WTC11 (cell line): ENCODE data around the gene MAGI2. TPM values are rescaled to one million over a fixed set of nuclear protein-coding genes. Genes with fewer than 3 reads are reported as not detected.
A peak's percentile ranks its signal among the peaks of the same experiment; 100 is the strongest.

Source experiments
- ATAC-seq: fragments of 200-7000 bp; cut with Tn5 transposase; 2 replicates; pipeline ENCODE4 v1.10.0; 2021; ENCODE audit warnings: mild to moderate bottlenecking, moderate library complexity
- CTCF ChIA-PET: fragments of 300-600 bp; sonication (Branson Sonifier 250); formaldehyde crosslinking; loops from one replicate; lab custom pipeline; 2021; ENCODE audit warnings: antibody characterized with exemption; lab: Charles Lee
- POLR2A ChIA-PET: fragments of 350-600 bp; sonication (Branson Sonifier 250); formaldehyde crosslinking; loops from one replicate; lab custom pipeline; 2021; ENCODE audit warnings: antibody characterized with exemption; lab: Charles Lee
- DNase-seq: peaks from one replicate; pipeline ENCODE4 v3.0.0; 2021; ENCODE audit warnings: low spot score
- H3K27ac Mint-ChIP-seq: 2 replicates; pipeline ENCODE4 v1.8.0; 2021; ENCODE audit warnings: mixed read lengths
- H3K27me3 Mint-ChIP-seq: 2 replicates; pipeline ENCODE4 v1.8.0; 2021; ENCODE audit warnings: low read depth, mild to moderate bottlenecking, moderate library complexity, mixed read lengths
- H3K36me3 Mint-ChIP-seq: 2 replicates; pipeline ENCODE4 v1.8.0; 2021; ENCODE audit warnings: mixed read lengths
- H3K4me1 Mint-ChIP-seq: 2 replicates; pipeline ENCODE4 v1.8.0; 2022; ENCODE audit warnings: mixed read lengths
- H3K4me3 Mint-ChIP-seq: 2 replicates; pipeline ENCODE4 v1.8.0; 2021; ENCODE audit warnings: mild to moderate bottlenecking, moderate library complexity, mixed read lengths
- H3K9me3 Mint-ChIP-seq: 2 replicates; pipeline ENCODE4 v1.8.0; 2021; ENCODE audit warnings: mixed read lengths
- CREM ChIP-seq: sonication (generic); formaldehyde crosslinking; IDR thresholded peaks from 2 replicates; pipeline ENCODE4 v1.8.1; 2022; ENCODE audit warnings: mild to moderate bottlenecking, missing genetic modification reagents, moderate library complexity
- IRF2 ChIP-seq: sonication (generic); formaldehyde crosslinking; IDR thresholded peaks from 2 replicates; pipeline ENCODE4 v1.8.0; 2022; ENCODE audit warnings: low read depth, missing genetic modification reagents, borderline replicate concordance
- JAZF1 ChIP-seq: fragments of 250-450 bp; sonication (Bioruptor Pico); IDR thresholded peaks from 2 replicates; pipeline ENCODE4 v1.9.0; 2021; ENCODE audit warnings: moderate library complexity, mild to moderate bottlenecking, inconsistent platforms
- KAT7 ChIP-seq: sonication (generic); formaldehyde crosslinking; IDR thresholded peaks from 2 replicates; pipeline ENCODE4 v1.8.1; 2023; ENCODE audit warnings: missing genetic modification reagents, mild to moderate bottlenecking, borderline replicate concordance
- RORB ChIP-seq: fragments of 250-450 bp; sonication (Bioruptor Pico); IDR thresholded peaks from 2 replicates; pipeline ENCODE4 v1.9.0; 2021; ENCODE audit warnings: mild to moderate bottlenecking
- SOX15 ChIP-seq: fragments of 250-450 bp; sonication (Bioruptor Pico); IDR thresholded peaks from 2 replicates; pipeline ENCODE4 v1.9.0; 2021; ENCODE audit warnings: mild to moderate bottlenecking
- USF1 ChIP-seq: sonication (generic); formaldehyde crosslinking; IDR thresholded peaks from 2 replicates; pipeline ENCODE4 v1.8.0; 2022; ENCODE audit warnings: mild to moderate bottlenecking, missing genetic modification reagents
- ZBTB43 ChIP-seq: sonication (generic); formaldehyde crosslinking; IDR thresholded peaks from 2 replicates; pipeline ENCODE4 v1.8.1; 2023; ENCODE audit warnings: mild to moderate bottlenecking, missing genetic modification reagents
- ZNF121 ChIP-seq: sonication (generic); formaldehyde crosslinking; IDR thresholded peaks from 2 replicates; pipeline ENCODE4 v1.8.0; 2023; ENCODE audit warnings: missing genetic modification reagents
- ZNF138 ChIP-seq: sonication (generic); formaldehyde crosslinking; conservative IDR thresholded peaks from 2 replicates; pipeline ENCODE4 v1.8.1; 2022; ENCODE audit warnings: mild to moderate bottlenecking, moderate library complexity, missing genetic modification reagents
- ZNF263 ChIP-seq: sonication (generic); formaldehyde crosslinking; IDR thresholded peaks from 2 replicates; pipeline ENCODE4 v1.8.1; 2022; ENCODE audit warnings: low read depth, mild to moderate bottlenecking, moderate library complexity, missing genetic modification reagents
- ZNF281 ChIP-seq: sonication (generic); formaldehyde crosslinking; IDR thresholded peaks from 2 replicates; pipeline ENCODE4 v1.8.0; 2023; ENCODE audit warnings: mild to moderate bottlenecking, missing genetic modification reagents
- ZNF532 ChIP-seq: fragments of 250-450 bp; sonication (Bioruptor Pico); IDR thresholded peaks from 2 replicates; pipeline ENCODE4 v1.9.0; 2021; ENCODE audit warnings: mild to moderate bottlenecking, borderline replicate concordance
- ZNF671 ChIP-seq: fragments of 250-450 bp; sonication (Bioruptor Pico); IDR thresholded peaks from 2 replicates; pipeline ENCODE4 v1.8.0; 2021; ENCODE audit warnings: mild to moderate bottlenecking
- ZSCAN18 ChIP-seq: fragments of 250-450 bp; sonication (Bioruptor Pico); IDR thresholded peaks from 2 replicates; pipeline ENCODE4 v2.1.2; 2022; ENCODE audit warnings: mild to moderate bottlenecking, moderate library complexity
- total RNA-seq: library from RNA; stranded (reverse); gene quantifications from 3 replicates; pipeline ENCODE4 v1.2.3, GENCODE V29; 2021
- TF ChIP-seq, protein P1 (sequence below): sonication (generic); formaldehyde crosslinking; IDR thresholded peaks from 2 replicates; pipeline ENCODE4 v1.8.1; 2023; ENCODE audit warnings: mild to moderate bottlenecking, missing genetic modification reagents
- TF ChIP-seq, protein P2 (sequence below): sonication (generic); formaldehyde crosslinking; IDR thresholded peaks from 2 replicates; pipeline ENCODE4 v1.8.1; 2023; ENCODE audit warnings: mild to moderate bottlenecking, moderate library complexity, missing genetic modification reagents

MAGI2 gene
- total RNA-seq, 1 experiment from 2014 or later = 26.6 TPM

DNA sequence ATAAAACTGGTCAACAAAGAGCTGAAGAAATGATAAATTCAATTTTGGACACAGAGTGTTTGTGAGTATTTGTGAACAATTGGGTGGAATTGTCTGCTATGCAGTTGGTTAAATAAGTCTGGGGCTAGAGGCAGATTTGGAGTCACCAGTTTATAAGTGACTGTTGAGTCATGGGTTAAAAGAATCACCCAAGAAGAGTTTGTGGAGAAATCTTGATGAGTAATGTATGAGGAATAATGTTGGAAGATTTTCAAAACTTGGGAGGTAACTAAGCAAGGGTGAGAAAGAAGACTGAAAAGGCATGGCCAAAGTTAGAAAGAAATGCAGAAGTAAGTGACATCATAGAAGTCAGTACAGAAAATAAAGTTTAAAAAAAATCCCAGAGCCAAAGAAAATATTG lies 750.7 kb downstream of the MAGI2 start:
- peaks cover 11% of the 10 kb centered on the region for H3K4me1 Mint-ChIP-seq
- CTCF ChIA-PET = no interaction called here
- ATAC-seq = no peak

GRCh38 chr7:78695826-78696225 lies 757.6 kb downstream of the MAGI2 start:
- no peaks in the 10 kb centered on the region for H3K36me3 Mint-ChIP-seq
- no peak overlapping the region for H3K27ac Mint-ChIP-seq
- ChIA-PET CTCF (no interaction called here), POLR2A (no interaction called here)
- TF ChIP-seq JAZF1 (CRISPR knock-in tag) (no peak), SOX15 (CRISPR knock-in tag) (no peak), ZNF281 (CRISPR knock-in tag) (no peak), ZNF121 (CRISPR knock-in tag) (peak; percentile 38; the same call in 1 of the 2 replicates), KAT7 (CRISPR knock-in tag) (no peak), RORB (CRISPR knock-in tag) (no peak), ZNF138 (CRISPR knock-in tag) (no peak), ZNF532 (CRISPR knock-in tag) (no peak), CREM (CRISPR knock-in tag) (no peak)
- no peak for DNase-seq
- ATAC-seq = no peak
- H3K9me3 Mint-ChIP-seq = no peaks in the 10 kb centered on the region
- no peaks in the 10 kb centered on the region for H3K27me3 Mint-ChIP-seq
- no peak overlapping the region for H3K4me3 Mint-ChIP-seq
- H3K4me1 Mint-ChIP-seq = peaks cover 24% of the 10 kb centered on the region

More for the DNA sequence above, 750.7 kb downstream of the MAGI2 start:
- Mint-ChIP-seq H3K9me3 (peaks cover 13% of the 10 kb centered on the region), H3K36me3 (peaks cover 12% of the 10 kb centered on the region), H3K27ac (peak overlapping the region; percentile 29), H3K4me3 (no peak overlapping the region), H3K27me3 (no peaks in the 10 kb centered on the region)
- POLR2A ChIA-PET = no interaction called here
- DNase-seq = no peak
- TF ChIP-seq ZSCAN18 = no peak

- ATAC-seq (no peak), DNase-seq (no peak)
- POLR2A ChIA-PET = no interaction called here
- Mint-ChIP-seq H3K36me3 (no peaks in the 10 kb centered on the region), H3K27ac (peak overlapping the region; percentile 17; the same call in 1 of the 2 replicates), H3K4me1 (peaks cover 12% of the 10 kb centered on the region), H3K9me3 (no peaks in the 10 kb centered on the region), H3K4me3 (no peak overlapping the region), H3K27me3 (no peaks in the 10 kb centered on the region)
- CTCF ChIA-PET = no interaction called here
- TF ChIP-seq ZNF671 (CRISPR knock-in tag) = no peak
- TF ChIP-seq ZBTB43 (CRISPR knock-in tag) = no peak
- no peak for TF ChIP-seq USF1 (CRISPR knock-in tag)
- TF ChIP-seq, protein P1, sequence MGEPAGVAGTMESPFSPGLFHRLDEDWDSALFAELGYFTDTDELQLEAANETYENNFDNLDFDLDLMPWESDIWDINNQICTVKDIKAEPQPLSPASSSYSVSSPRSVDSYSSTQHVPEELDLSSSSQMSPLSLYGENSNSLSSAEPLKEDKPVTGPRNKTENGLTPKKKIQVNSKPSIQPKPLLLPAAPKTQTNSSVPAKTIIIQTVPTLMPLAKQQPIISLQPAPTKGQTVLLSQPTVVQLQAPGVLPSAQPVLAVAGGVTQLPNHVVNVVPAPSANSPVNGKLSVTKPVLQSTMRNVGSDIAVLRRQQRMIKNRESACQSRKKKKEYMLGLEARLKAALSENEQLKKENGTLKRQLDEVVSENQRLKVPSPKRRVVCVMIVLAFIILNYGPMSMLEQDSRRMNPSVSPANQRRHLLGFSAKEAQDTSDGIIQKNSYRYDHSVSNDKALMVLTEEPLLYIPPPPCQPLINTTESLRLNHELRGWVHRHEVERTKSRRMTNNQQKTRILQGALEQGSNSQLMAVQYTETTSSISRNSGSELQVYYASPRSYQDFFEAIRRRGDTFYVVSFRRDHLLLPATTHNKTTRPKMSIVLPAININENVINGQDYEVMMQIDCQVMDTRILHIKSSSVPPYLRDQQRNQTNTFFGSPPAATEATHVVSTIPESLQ (CRISPR knock-in tag) = no peak
- no peak for TF ChIP-seq IRF2 (CRISPR knock-in tag)
- TF ChIP-seq, protein P2, sequence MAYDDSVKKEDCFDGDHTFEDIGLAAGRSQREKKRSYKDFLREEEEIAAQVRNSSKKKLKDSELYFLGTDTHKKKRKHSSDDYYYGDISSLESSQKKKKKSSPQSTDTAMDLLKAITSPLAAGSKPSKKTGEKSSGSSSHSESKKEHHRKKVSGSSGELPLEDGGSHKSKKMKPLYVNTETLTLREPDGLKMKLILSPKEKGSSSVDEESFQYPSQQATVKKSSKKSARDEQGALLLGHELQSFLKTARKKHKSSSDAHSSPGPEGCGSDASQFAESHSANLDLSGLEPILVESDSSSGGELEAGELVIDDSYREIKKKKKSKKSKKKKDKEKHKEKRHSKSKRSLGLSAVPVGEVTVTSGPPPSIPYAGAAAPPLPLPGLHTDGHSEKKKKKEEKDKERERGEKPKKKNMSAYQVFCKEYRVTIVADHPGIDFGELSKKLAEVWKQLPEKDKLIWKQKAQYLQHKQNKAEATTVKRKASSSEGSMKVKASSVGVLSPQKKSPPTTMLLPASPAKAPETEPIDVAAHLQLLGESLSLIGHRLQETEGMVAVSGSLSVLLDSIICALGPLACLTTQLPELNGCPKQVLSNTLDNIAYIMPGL (CRISPR knock-in tag) = no peak
- no peak for TF ChIP-seq ZNF263 (CRISPR knock-in tag)
These were observed 761.9 kb downstream of the MAGI2 start for GRCh38 chr7:78691584-78691983.
